TTC549 (cell line): Measurements from ENCODE around the gene NDST3.

ENCODE experiments used
- FAIRE-seq: peaks from 2 replicates; lab custom pipeline; 2012; peaks lifted over from hg19 to GRCh38; lab: Jason Lieb, UNC

The NDST3 gene

GRCh38 chr4:118034053-118034785 is at the start of gene NDST3:
Gene NDST3 (plus strand): TSS chr4:118034486. CDS start chr4:118053911, 19,425 bp downstream.
- FAIRE-seq, result no peak

GRCh38 chr4:117986321-117986720 is 48.0 kb upstream of the NDST3 start:
- no peak for FAIRE-seq

DNA sequence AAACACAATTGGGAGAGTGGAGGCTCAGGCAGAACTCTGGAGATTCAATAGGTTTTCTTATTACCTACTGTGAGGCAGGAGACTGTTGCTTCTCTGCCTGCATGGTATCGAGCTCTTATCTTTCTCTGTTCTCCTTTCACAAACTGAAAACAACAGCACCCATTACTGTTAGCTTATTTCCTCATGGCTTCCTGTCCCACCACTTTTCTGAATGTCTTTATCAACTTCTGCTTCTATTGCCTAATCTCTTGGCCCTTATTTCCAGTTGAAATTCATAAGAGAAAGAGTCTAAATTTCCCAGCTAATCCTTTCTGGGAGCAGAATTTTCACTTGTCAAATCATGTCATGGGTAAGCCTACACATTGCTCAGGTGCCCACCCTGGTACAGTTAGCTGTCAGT is 46.8 kb upstream of the NDST3 start:
- no peak for FAIRE-seq

- no peak for FAIRE-seq
Observed at GRCh38 chr4:117996891-117997290, 37.4 kb upstream of the NDST3 start.

DNA sequence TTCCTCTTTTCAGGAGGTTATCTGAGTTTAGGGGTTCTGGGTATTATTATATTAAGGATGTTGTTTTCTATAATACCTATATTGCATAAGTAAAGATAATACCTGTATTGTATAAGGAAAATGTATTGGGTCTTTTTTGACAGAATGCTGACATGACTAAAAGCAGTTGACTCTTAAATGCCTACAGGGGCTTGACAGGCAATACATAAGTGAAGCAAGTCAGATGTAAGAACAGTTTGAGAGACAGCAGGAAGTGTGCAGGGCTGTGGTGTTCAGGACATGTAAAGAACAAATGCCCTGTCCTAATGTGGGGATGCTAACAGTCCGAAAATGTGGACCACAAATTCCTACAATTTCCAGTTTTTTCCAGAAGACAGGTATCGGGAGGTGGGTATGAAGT is 30.2 kb upstream of the NDST3 start:
- FAIRE-seq, result no peak

DNA sequence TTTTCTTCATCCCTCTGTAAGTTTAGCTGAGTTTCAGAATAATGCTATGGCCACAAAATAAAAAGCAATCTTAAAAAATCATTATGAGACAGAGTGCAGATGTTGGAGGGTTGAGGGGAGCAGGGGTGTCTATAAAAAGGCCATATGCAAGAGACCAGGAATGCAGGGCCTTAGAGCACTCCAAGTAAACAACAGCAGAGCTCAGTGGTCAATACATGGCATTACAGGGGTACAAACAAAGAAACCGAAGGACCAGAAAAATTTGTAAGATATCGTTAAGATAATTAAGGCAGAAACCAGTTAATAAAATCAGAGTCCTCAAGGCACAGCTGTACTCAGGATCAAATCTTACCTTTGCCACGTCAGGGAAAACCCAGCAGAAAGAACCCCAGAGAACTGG is 28.4 kb upstream of the NDST3 start:
- FAIRE-seq, result no peak

DNA sequence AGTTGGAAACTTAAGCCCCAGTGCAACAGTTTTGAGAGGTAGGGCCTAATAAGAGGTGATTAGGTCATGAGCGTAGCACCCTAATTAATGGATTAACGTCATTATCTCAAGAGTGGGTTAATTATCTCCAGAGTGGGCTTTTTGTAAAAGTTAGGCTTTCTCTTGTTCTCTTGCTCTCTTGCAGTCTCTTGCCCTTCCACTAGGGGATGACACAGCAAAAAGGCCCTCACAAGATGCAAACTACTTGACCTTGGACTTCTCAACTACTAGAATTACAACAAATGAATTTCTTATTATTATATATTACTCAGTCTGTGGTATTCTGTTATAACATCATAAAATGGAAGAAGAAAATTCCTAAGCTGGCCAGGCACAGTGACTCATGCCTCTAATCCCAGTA is 22.1 kb upstream of the NDST3 start:
- no peak for FAIRE-seq

- FAIRE-seq, result peak; percentile 99
Observed at GRCh38 chr4:118014831-118015230, 19.5 kb upstream of the NDST3 start.

DNA sequence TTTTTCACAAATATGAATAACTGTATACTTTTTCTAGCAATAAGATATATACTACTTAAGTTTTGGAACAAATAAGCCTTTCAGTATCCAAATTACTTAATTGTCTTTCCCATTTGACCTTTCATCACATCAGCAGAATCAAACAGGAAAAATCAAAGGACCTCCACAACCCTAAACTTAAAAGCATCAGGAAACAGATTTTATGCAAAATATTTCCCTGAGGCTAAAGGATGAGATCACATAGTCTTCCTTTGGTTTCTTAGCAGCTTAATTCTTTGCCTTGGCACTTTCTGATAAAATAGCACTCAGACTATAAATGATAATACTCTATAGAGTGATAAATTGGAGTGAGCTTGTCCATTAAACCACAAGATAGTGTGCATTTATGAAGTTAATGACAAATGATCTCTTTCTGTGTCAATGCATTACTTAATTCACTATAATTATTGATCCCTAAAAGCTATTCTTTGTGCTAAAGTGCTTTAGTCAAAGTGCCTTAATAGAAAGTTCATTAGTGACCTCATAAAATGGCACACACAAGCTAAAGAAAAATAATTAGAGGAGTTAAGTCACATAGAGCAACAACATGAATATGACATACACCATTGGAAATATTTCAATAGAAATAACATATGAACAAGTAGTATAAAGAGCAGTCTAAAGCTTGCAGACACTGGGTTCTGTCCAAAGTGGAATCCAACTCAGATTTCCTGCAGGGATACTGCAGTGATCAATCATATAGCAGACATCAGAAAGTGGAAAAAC is 15.7 kb upstream of the NDST3 start:
- FAIRE-seq, result no peak

DNA sequence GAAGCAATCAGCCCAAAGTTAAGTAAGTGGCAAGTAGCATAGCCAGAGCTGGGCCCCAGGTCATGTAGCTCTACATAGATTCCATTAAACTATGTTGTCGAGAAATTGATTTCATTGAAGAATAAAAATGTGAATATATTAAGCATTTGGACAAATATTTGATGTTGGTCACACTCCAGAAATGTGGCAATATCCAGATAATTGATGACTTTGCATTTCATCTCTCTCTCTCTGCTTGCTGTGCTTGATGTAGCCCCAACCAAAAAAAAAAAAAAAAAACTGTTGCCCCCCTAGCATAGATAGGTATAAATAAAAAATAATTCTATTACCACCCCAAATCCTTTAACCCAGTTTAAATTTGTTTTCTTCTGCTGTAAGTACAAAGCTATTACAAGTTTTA is 7.5 kb upstream of the NDST3 start:
- FAIRE-seq, result no peak

DNA sequence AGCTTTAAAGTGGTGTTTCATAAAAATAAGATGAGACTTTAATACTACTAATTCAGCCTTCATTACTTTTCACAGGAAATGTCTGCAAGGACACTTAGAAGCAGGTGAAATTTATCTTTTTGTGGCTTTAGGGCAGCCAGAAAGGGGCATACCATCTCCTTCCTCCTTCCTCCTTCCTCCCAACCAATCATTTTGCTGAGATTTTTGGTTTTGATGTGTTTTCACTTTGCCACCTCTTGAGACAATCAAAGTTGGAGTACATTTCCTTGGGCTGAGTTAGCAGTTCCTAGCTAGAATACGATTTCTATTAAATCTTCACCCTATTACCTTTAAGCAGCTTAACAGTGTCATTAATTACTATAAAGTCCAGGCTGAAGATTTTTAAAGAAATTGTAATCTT is 5.1 kb upstream of the NDST3 start:
- FAIRE-seq, result no peak

DNA sequence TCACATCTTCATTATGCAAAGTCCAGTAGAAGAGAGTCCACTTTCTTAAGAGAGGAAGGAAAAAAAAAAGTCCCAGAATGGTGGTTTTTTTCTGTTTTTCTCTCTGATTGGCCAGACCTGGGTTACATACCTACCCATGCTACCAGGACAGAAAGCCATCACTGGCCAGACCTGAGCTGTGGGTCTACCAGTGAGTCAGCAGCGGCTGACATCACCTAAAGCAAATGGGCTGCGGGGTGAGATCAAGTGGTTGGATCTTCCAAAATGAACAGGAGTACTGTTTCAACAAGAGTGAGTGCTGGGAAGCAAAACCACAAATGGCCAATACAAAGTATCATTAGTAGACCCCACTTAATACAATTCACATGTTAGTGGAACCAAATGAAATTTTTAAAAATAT is 1.6 kb upstream of the NDST3 start:
- no peak for FAIRE-seq

DNA sequence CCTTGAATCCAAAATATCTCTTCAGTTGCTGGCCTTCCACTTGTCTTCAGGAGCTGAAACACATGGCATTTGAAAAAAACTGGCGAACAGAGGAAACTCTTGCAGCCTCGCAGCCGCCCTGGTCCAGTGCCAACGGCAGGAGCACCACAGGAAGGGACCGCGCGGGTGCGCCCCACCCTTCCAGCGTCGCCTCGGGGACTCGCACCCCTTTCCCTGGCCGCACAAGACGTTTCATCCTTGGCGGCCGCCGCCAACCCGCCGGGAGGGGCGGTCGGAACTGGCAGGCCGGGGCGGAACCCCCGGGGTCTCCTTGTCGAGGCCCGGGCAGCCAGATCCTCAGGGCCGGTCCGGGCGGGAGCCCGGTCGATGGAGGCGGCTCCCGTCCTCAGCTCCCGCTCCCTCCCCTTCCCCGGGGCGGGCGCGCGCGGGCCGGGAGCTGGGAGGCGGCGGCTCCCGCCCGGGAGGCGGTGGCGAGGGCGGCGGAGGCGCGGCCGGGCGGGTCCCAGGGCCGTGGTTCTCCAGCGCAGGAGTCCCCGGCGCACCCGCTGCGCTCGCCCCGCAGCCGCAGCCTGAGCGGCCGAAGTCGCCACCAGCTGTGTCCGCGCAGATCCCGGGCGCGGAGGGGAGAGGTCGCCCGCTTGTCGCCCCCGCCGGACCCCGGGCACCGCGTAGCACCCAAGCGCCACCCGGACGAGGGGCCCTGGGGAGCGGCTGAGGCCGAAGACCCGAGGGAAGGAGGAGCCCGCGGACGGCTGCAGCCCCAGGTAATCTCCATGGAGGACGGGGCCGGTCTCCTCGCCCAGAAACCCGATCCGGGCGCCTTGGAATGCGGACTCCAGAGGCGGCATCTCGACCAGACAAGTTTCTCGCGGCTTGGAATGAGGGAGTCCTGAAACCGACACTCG is 886 bp upstream of the NDST3 start:
- FAIRE-seq, result no peak

DNA sequence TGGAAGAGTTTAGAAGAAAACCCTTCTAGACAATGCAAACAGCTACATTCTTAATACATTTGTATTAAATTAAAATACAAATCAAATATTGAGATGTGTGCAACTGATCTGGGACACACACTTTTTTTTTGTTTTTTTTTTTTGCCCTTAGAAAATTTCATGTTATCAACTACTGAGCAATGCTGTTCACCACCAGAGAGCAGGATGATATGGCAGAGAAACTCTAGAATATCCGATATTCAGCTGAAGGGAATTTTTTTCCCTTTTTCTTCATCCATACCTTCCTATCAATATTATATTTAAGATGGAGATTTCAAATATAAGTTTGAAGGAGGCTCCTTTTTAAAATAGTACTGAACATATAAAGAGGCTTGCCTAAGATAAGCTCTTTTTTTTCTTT is 1.0 kb downstream of the NDST3 start:
- no peak for FAIRE-seq

- FAIRE-seq, result no peak
Observed at GRCh38 chr4:118036336-118036735, 2.0 kb downstream of the NDST3 start.

DNA sequence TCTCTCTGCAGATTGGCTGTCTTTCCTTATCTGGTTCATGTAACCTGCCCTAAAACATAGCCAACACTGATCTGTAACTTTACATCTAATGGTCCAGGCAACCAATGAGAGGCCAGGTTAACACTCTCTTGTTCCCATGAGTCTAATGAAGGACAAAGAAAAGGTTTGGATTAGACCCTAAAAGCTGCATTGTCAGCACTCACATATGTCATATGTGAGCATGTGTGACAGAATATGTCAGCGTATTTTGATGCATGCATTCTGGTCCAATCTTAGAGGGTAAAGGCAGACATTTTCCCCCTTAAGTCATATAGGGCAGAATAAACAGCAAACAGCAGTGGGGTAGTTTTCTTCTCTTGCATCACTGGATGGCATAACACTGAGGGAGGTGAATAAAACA is 3.7 kb downstream of the NDST3 start:
- no peak for FAIRE-seq

GRCh38 chr4:118046323-118046722 is 12.0 kb downstream of the NDST3 start:
- no peak for FAIRE-seq

- no peak for FAIRE-seq
Observed at GRCh38 chr4:118047043-118047442, 12.8 kb downstream of the NDST3 start.

DNA sequence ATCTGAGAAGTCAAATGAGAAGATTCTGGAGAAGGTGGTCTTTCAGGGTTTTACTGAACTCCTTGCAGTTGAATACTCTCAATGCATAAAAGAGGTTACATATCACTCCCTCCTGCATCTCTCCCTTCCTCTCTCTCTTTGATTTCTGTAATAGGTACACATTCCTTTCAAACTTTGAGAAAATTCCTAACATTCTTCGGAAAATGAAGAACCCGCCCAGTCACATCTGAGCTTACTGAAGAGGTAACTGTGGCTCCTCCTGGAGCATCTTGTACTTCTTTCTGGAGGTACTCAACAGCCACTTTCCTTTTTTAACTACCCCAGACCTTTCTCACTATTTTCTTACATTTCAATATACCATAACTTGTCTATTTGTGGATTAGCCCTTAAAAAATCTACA is 24.7 kb downstream of the NDST3 start:
- FAIRE-seq, result no peak

DNA sequence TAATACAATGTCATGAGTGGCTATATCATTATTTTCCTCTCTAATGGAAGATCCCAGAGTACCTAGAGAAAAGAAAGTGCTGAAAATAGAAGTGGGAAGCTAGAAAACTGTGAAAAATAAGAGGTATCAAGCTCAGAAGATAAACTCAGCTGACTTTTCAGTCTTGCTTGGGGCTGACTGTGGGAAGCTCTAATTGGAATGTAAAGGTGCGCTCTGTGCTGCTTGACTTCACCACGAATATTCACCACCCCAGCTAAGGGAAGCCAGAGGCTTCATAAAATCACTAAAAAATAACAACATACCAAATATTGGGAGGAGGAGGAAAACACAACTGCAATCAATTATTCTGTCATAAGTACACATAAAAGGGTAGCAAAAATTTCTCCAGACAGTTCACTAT is 25.1 kb downstream of the NDST3 start:
- FAIRE-seq, result no peak

GRCh38 chr4:118076958-118077766 is 42.9 kb downstream of the NDST3 start:
- FAIRE-seq, result no peak

- FAIRE-seq, result no peak
Observed at GRCh38 chr4:118077767-118078105, 43.5 kb downstream of the NDST3 start.
